Measurements from ENCODE around the gene CARD19.

The CARD19 gene

GRCh38 chr9:93089024-93089423, 7.0 kb upstream of the CARD19 start:
- Mint-ChIP-seq H3K27ac (no peak overlapping the region), H3K9me3 (peaks cover 12 to 17% of the 10 kb centered on the region in 2 donors), H3K4me1 (peaks cover 30 to 49% of the 10 kb centered on the region in 2 donors), H3K36me3 (peaks cover 24 to 50% of the 10 kb centered on the region in 2 donors), H3K4me3 (no peak overlapping the region), H3K27me3 (no peaks in the 10 kb centered on the region)
- no peak for ATAC-seq (replicated peaks)
- DNase-seq, result no peak

GRCh38 chr9:93089481-93089991, 6.5 kb upstream of the CARD19 start:
- H3K36me3 Mint-ChIP-seq, result peaks cover 24 to 50% of the 10 kb centered on the region in 2 donors

GRCh38 chr9:93090091-93090655, 5.8 kb upstream of the CARD19 start:
- Mint-ChIP-seq H3K27ac (peak overlapping the region; percentile 31), H3K4me1 (peaks cover 40 to 61% of the 10 kb centered on the region in 2 donors), H3K9me3 (peaks cover 12 to 17% of the 10 kb centered on the region in 2 donors), H3K27me3 (no peaks in the 10 kb centered on the region), H3K36me3 (peaks cover 24 to 50% of the 10 kb centered on the region in 2 donors), H3K4me3 (no peak overlapping the region)
- DNase-seq (no peak), ATAC-seq (replicated peaks) (no peak)

More at GRCh38 chr9:93089481-93089991, 6.5 kb upstream of the CARD19 start:
- no peak for ATAC-seq (replicated peaks)
- H3K4me1 Mint-ChIP-seq, result peaks cover 35 to 55% of the 10 kb centered on the region in 2 donors
- peaks cover 12 to 17% of the 10 kb centered on the region in 2 donors for H3K9me3 Mint-ChIP-seq
- H3K4me3 Mint-ChIP-seq, result no peak overlapping the region
- no peak for DNase-seq
- no peaks in the 10 kb centered on the region for H3K27me3 Mint-ChIP-seq
- peak overlapping the region; percentile 51 for H3K27ac Mint-ChIP-seq

GRCh38 chr9:93091056-93091452, 5.0 kb upstream of the CARD19 start:
- ATAC-seq (replicated peaks) (no peak), DNase-seq (no peak)
- no peaks in the 10 kb centered on the region for H3K27me3 Mint-ChIP-seq
- peaks cover 41 to 63% of the 10 kb centered on the region in 2 donors for H3K4me1 Mint-ChIP-seq
- H3K36me3 Mint-ChIP-seq, result peaks cover 17 to 43% of the 10 kb centered on the region in 2 donors
- H3K9me3 Mint-ChIP-seq, result peaks cover 12 to 13% of the 10 kb centered on the region in 2 donors
- peak overlapping the region; percentile 90 for H3K27ac Mint-ChIP-seq
- H3K4me3 Mint-ChIP-seq, result peak overlapping the region in 1 of 2 donors; percentile 46

GRCh38 chr9:93091453-93092081, 4.5 kb upstream of the CARD19 start:
- peak; percentile 61 for DNase-seq
- Mint-ChIP-seq H3K27me3 (no peaks in the 10 kb centered on the region), H3K9me3 (peaks cover 12 to 13% of the 10 kb centered on the region in 2 donors), H3K27ac (peak overlapping the region; percentile 90), H3K36me3 (peaks cover 16 to 40% of the 10 kb centered on the region in 2 donors), H3K4me3 (peak overlapping the region in 1 of 2 donors; percentile 46), H3K4me1 (peaks cover 41 to 63% of the 10 kb centered on the region in 2 donors)
- peak in 1 of 2 donors; percentile 18 for ATAC-seq (replicated peaks)

GRCh38 chr9:93092251-93092991, 3.6 kb upstream of the CARD19 start:
- H3K27me3 Mint-ChIP-seq, result no peaks in the 10 kb centered on the region
- ATAC-seq (replicated peaks), result no peak
- peak overlapping the region; percentile 28 to 44 for H3K4me3 Mint-ChIP-seq
- H3K27ac Mint-ChIP-seq, result peak overlapping the region; percentile 99
- peaks cover 48 to 71% of the 10 kb centered on the region in 2 donors for H3K4me1 Mint-ChIP-seq
- no peak for DNase-seq
- peaks cover 12 to 13% of the 10 kb centered on the region in 2 donors for H3K9me3 Mint-ChIP-seq
- H3K36me3 Mint-ChIP-seq, result peaks cover 13 to 36% of the 10 kb centered on the region in 2 donors

- Mint-ChIP-seq H3K4me3 (peak overlapping the region; percentile 28 to 90), H3K27me3 (no peaks in the 10 kb centered on the region), H3K9me3 (peaks cover 12 to 13% of the 10 kb centered on the region in 2 donors), H3K4me1 (peaks cover 55 to 78% of the 10 kb centered on the region in 2 donors), H3K27ac (peak overlapping the region; percentile 99), H3K36me3 (peaks cover 13 to 33% of the 10 kb centered on the region in 2 donors)
- ATAC-seq (replicated peaks) (peak; percentile 5), DNase-seq (peak; percentile 57)
Observed at GRCh38 chr9:93093127-93093876, 2.7 kb upstream of the CARD19 start.

- H3K9me3 Mint-ChIP-seq, result peaks cover 12 to 13% of the 10 kb centered on the region in 2 donors
- DNase-seq, result peak; percentile 26
- no peak for ATAC-seq (replicated peaks)
- peaks cover 58 to 81% of the 10 kb centered on the region in 2 donors for H3K4me1 Mint-ChIP-seq
- peaks cover 9 to 28% of the 10 kb centered on the region in 2 donors for H3K36me3 Mint-ChIP-seq
- H3K4me3 Mint-ChIP-seq, result peak overlapping the region; percentile 89 to 90
- H3K27me3 Mint-ChIP-seq, result no peaks in the 10 kb centered on the region
- peak overlapping the region; percentile 99 for H3K27ac Mint-ChIP-seq
Observed at GRCh38 chr9:93093877-93094657, 1.9 kb upstream of the CARD19 start.

GRCh38 chr9:93094658-93095204, 1.3 kb upstream of the CARD19 start:
- ATAC-seq (replicated peaks), result peak; percentile 19 to 27
- peaks cover 60 to 84% of the 10 kb centered on the region in 2 donors for H3K4me1 Mint-ChIP-seq
- peaks cover 12 to 13% of the 10 kb centered on the region in 2 donors for H3K9me3 Mint-ChIP-seq
- H3K36me3 Mint-ChIP-seq, result peaks cover 7 to 21% of the 10 kb centered on the region in 2 donors
- DNase-seq, result peak; percentile 63
- no peaks in the 10 kb centered on the region for H3K27me3 Mint-ChIP-seq
- H3K27ac Mint-ChIP-seq, result peak overlapping the region; percentile 99
- peak overlapping the region; percentile 89 to 90 for H3K4me3 Mint-ChIP-seq

GRCh38 chr9:93095205-93096130, 549 bp upstream of the CARD19 start:
- Mint-ChIP-seq H3K4me3 (peak overlapping the region; percentile 89 to 90), H3K27me3 (no peaks in the 10 kb centered on the region), H3K4me1 (peaks cover 60 to 84% of the 10 kb centered on the region in 2 donors), H3K27ac (peak overlapping the region; percentile 99), H3K36me3 (peaks cover 7 to 17% of the 10 kb centered on the region in 2 donors), H3K9me3 (peaks cover 12 to 13% of the 10 kb centered on the region in 2 donors)
- ATAC-seq (replicated peaks) (peak; percentile 73 to 78), DNase-seq (peak; percentile 99)

GRCh38 chr9:93096811-93097382, 880 bp downstream of the CARD19 start:
- H3K4me3 Mint-ChIP-seq, result peak overlapping the region; percentile 89 to 92
- H3K9me3 Mint-ChIP-seq, result peaks cover 6% of the 10 kb centered on the region in 2 donors
- peaks cover 50 to 72% of the 10 kb centered on the region in 2 donors for H3K4me1 Mint-ChIP-seq
- H3K27me3 Mint-ChIP-seq, result no peaks in the 10 kb centered on the region
- H3K27ac Mint-ChIP-seq, result peak overlapping the region; percentile 70
- DNase-seq (no peak), ATAC-seq (replicated peaks) (no peak)
- peaks cover 2 to 10% of the 10 kb centered on the region in 2 donors for H3K36me3 Mint-ChIP-seq
